HL-60 (cell line): Measurements from ENCODE around the gene RYR2.

Experiments
- DNase-seq, 2 experiments: peaks; one replicate each; pipeline ENCODE4 v3.0.0-alpha.2; 2010 to 2020; ENCODE audit warnings: low read depth in 1 of 2, low spot score in 1 of 2
- H3K27ac ChIP-seq: fragments of 250-450 bp; sonication (Bioruptor Pico); replicated peaks from 2 replicates; pipeline ENCODE4 v1.5.1; 2020; ENCODE audit warnings: mild to moderate bottlenecking, moderate library complexity
- H3K27me3 ChIP-seq: fragments of 250-450 bp; sonication (Bioruptor Pico); 2 replicates; pipeline ENCODE4 v1.5.1; 2021; ENCODE audit warnings: mild to moderate bottlenecking, moderate library complexity; ENCODE audit not compliant: insufficient read depth, poor library complexity, severe bottlenecking
- H3K4me3 ChIP-seq: replicated peaks from 2 replicates; pipeline ENCODE4 v1.5.1; 2011; ENCODE audit warnings: mild to moderate bottlenecking, control low read depth, low read length; ENCODE audit not compliant: insufficient read depth
- GABPA ChIP-seq: IDR thresholded peaks from 2 replicates; pipeline ENCODE4 v1.6.1; 2012; ENCODE audit warnings: low read depth
- POLR2AphosphoS5 ChIP-seq: IDR thresholded peaks from 2 replicates; pipeline ENCODE4 v1.6.1; 2012; ENCODE audit warnings: low read depth
- SPI1 ChIP-seq: IDR thresholded peaks from 2 replicates; pipeline ENCODE4 v1.6.1; 2012; ENCODE audit warnings: low read depth, mild to moderate bottlenecking, borderline replicate concordance
- TF ChIP-seq, protein P1 (sequence below): IDR thresholded peaks from one replicate; pipeline ENCODE4 v1.5.1; 2011; ENCODE audit warnings: low read length, control low read depth, inconsistent platforms; ENCODE audit not compliant: insufficient read depth
- TF ChIP-seq, protein P2 (sequence below): IDR thresholded peaks from 2 replicates; pipeline ENCODE4 v1.6.1; 2012; ENCODE audit warnings: low read depth; ENCODE audit not compliant: insufficient replicate concordance

The RYR2 gene

DNA sequence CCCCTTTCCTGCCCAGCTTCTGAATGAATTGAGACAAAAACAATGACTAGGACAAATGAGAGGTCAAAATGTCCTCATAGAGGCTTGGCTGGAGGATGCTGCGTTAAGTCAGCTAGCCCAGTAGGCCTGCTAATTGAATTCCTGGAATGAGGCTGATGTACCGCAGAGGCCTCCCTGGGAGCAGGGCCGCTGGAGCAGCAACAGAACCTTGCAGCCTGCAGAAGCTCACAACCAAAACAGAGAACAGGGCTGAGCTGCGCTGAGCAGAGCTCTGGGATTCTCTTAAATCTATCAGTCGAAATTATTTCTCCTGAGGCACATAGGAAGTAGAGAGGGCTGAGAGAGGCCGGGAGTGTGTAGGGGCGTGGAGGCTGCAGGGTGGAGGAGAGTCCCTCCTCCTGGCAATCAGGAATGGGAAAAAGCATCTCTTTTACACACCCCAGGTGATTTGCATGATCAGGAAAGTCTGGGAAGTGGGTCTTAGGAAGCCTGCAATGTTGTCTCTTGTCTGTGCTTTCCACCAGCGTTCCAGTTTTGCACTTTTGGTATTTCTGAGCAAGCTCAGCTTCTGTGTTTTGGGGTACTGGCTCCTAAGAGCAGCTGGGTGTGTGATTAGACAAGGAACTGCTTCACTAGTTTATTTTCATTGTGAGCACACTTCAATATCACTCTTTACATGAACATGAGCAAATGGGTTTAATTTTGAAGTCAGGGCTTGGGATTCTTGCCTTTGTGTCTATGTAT is 66.5 kb downstream of the RYR2 start:
- TF ChIP-seq, protein P1, sequence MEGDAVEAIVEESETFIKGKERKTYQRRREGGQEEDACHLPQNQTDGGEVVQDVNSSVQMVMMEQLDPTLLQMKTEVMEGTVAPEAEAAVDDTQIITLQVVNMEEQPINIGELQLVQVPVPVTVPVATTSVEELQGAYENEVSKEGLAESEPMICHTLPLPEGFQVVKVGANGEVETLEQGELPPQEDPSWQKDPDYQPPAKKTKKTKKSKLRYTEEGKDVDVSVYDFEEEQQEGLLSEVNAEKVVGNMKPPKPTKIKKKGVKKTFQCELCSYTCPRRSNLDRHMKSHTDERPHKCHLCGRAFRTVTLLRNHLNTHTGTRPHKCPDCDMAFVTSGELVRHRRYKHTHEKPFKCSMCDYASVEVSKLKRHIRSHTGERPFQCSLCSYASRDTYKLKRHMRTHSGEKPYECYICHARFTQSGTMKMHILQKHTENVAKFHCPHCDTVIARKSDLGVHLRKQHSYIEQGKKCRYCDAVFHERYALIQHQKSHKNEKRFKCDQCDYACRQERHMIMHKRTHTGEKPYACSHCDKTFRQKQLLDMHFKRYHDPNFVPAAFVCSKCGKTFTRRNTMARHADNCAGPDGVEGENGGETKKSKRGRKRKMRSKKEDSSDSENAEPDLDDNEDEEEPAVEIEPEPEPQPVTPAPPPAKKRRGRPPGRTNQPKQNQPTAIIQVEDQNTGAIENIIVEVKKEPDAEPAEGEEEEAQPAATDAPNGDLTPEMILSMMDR, result no peak
- TF ChIP-seq, protein P2, sequence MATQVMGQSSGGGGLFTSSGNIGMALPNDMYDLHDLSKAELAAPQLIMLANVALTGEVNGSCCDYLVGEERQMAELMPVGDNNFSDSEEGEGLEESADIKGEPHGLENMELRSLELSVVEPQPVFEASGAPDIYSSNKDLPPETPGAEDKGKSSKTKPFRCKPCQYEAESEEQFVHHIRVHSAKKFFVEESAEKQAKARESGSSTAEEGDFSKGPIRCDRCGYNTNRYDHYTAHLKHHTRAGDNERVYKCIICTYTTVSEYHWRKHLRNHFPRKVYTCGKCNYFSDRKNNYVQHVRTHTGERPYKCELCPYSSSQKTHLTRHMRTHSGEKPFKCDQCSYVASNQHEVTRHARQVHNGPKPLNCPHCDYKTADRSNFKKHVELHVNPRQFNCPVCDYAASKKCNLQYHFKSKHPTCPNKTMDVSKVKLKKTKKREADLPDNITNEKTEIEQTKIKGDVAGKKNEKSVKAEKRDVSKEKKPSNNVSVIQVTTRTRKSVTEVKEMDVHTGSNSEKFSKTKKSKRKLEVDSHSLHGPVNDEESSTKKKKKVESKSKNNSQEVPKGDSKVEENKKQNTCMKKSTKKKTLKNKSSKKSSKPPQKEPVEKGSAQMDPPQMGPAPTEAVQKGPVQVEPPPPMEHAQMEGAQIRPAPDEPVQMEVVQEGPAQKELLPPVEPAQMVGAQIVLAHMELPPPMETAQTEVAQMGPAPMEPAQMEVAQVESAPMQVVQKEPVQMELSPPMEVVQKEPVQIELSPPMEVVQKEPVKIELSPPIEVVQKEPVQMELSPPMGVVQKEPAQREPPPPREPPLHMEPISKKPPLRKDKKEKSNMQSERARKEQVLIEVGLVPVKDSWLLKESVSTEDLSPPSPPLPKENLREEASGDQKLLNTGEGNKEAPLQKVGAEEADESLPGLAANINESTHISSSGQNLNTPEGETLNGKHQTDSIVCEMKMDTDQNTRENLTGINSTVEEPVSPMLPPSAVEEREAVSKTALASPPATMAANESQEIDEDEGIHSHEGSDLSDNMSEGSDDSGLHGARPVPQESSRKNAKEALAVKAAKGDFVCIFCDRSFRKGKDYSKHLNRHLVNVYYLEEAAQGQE, result no peak
- no peak for TF ChIP-seq SPI1
- no peak for TF ChIP-seq GABPA
- no peak for TF ChIP-seq POLR2AphosphoS5
- no peak for DNase-seq

DNA sequence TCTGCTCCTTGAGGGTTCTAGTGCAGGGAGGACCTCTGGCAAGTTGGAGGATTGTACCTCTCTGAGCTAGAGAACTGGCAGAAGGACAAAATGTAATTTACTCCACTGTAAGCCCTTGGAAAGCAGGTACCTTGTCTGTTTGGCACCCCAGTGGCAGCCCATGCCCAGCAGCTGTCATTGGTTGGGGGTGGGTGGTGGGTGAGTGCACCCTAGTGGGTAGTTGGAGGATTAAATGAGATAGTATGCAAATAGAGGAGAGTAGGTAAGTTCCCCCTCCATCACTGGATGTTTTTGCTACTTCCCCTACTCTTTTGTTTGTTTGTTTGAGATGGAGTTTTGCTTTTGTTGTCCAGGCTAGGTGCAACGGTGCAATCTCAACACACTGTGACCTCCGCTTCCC is 69.8 kb downstream of the RYR2 start:
- no peak for DNase-seq
- Histone ChIP-seq H3K27me3 (no peaks in the 10 kb centered on the region), H3K4me3 (no peak overlapping the region), H3K27ac (no peak overlapping the region)
- no peak for TF ChIP-seq SPI1
- TF ChIP-seq, protein P1, result no peak
- TF ChIP-seq GABPA, result no peak
- no peak for TF ChIP-seq POLR2AphosphoS5
- TF ChIP-seq, protein P2, result no peak

More for the DNA sequence above, 66.5 kb downstream of the RYR2 start:
- H3K27ac ChIP-seq, result no peak overlapping the region
- no peak overlapping the region for H3K4me3 ChIP-seq
- H3K27me3 ChIP-seq, result no peaks in the 10 kb centered on the region

DNA sequence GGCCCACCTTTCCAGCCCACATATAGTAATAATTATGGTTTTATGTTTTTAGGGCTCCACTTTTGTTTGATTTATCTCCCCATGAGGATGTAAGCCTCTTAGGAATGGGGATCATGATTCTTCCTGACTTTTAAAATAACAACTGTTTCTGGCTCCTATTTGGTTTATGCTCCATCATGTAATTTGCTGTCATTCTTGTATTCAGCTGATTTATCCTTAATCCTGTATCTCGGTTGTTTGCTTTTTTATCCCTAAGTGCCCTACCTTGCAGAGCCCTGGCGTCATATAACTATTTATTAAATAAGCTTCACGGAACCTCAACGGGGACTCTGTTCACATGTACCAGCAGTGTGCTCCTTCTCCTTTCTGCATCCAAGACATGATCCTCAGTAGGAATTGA is 70.7 kb downstream of the RYR2 start:
- no peak overlapping the region for H3K4me3 ChIP-seq
- TF ChIP-seq SPI1 (no peak), GABPA (no peak), POLR2AphosphoS5 (no peak)
- TF ChIP-seq, protein P2, result no peak
- TF ChIP-seq, protein P1, result no peak
- DNase-seq, result no peak
- no peak overlapping the region for H3K27ac ChIP-seq
- H3K27me3 ChIP-seq, result no peaks in the 10 kb centered on the region
